Lung microvascular endothelial cell (primary cell): ENCODE results near the gene KATNAL1. TPM values are rescaled to one million over a fixed set of nuclear protein-coding genes. Genes with fewer than 3 reads are reported as not detected.

ENCODE experiments used
- DNase-seq, 2 donors: peaks; one replicate each; pipeline versions ENCODE4 v3.0.0 to v3.0.0-alpha.2; 2010; ENCODE audit warnings: low read depth in 2 of 2
- total RNA-seq: library from RNA; depleted of rRNA; stranded (reverse); fragments of >200 nt; gene quantifications from 2 replicates; pipeline ENCODE4 v1.2.1, GENCODE V29; 2014

KATNAL1 gene
- total RNA-seq, 1 donor from 2014 or later, result 12.1 TPM

- no peak for DNase-seq
Observed at GRCh38 chr13:30332456-30333143, 25.2 kb upstream of the KATNAL1 start.

DNA sequence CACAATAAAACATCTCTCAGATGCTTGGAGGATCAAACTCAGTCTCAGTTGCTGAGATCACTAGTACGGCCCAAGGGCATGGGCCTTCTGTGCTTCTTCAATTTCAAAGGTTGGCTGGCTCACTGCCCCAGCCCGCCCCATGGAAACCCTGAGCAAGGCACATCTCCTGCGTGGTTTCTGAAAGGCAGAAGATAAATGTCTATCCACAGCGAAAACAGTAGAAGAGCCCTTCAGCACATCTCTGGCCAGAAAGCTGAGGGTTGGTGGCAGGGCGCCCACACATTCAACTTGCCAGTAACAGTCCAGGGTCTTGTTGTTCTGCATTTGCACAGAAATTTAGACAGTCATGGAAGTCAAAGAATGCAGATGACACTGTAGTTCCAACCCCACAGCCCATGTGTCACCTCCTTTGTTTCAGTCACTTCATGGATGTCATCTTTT, 24.0 kb upstream of the KATNAL1 start:
- no peak for DNase-seq

- no peak for DNase-seq
Observed at GRCh38 chr13:30329009-30329585, 21.7 kb upstream of the KATNAL1 start.

DNA sequence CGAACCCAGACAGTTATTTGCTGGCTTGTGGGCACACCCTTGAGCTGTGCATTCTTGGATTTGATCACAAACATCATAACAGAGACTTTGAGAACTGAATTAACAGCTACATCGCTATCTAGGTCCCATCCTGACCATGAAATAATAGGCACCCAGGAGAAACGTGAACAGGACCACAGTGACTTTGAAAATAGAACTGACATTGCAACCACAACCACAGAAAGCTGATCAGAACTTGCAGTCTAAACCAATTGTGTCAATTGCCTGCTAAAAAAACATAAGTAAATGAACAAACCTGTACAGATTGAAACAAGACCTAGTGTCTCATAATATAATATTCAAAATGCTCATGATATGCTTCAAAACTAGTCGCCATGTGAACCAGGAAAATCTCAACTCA, 18.3 kb upstream of the KATNAL1 start:
- no peak for DNase-seq

- DNase-seq, result no peak
Observed at GRCh38 chr13:30323524-30323923, 16.2 kb upstream of the KATNAL1 start.

- DNase-seq, result no peak
Observed at GRCh38 chr13:30322428-30322827, 15.1 kb upstream of the KATNAL1 start.

DNA sequence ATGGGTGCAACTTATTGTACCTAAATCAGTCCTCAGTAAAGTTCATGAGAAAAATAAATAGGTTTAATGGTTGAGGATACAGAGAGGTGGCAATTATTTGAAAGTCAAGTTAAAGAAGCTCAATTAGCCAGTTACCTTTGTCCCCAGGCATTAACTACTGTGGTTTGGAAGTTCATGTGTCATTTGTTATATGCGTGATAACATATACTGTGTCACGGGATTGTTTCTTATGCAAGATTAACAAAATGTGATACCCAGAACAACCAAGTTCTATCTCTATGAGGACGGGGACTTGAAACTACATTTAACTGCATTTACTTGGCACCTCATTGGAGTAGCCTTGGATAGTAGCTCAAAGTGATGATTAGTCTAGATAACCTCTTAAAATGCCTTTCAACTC, 13.9 kb upstream of the KATNAL1 start:
- no peak for DNase-seq

GRCh38 chr13:30319655-30320054, 12.3 kb upstream of the KATNAL1 start:
- DNase-seq, result no peak

DNA sequence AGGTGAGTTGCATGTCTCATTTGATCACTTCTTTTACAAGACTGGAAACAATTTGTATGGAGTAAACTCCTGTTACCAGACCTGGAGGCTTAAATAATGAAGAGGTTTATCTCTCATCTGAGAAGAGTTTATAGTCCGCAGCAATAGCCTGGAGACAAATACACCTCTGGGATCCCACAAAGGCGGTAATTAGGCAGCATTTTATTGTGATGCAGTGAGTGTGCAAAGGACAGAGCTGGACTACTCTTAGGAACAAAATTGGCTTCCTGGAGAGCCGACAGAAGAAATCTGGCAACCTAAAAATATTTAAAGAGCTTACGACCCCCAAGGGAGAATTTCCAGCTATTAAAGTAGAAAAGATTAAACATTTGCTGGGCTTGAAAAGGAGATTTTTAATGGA, 11.8 kb upstream of the KATNAL1 start:
- DNase-seq, result no peak

GRCh38 chr13:30318026-30318425, 10.7 kb upstream of the KATNAL1 start:
- DNase-seq, result no peak

DNA sequence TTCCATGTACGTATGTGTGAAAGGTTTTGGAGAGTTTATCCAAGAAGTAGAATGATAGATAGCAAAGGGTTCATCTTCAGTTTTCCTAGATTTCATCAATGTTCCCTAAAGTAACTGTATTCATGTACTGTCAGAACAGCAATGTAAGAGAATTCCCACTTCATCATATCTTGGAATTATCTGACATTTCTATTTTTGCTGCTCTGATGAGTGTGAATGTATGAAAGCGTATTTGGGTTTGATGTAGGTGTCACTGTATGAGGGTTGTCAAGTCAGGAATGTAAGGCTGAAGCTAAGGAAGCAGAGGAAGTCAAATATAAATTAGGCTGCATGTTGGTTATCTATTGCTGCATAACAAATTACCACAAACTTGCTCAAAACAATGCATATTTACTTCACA, 7.2 kb upstream of the KATNAL1 start:
- no peak for DNase-seq

DNA sequence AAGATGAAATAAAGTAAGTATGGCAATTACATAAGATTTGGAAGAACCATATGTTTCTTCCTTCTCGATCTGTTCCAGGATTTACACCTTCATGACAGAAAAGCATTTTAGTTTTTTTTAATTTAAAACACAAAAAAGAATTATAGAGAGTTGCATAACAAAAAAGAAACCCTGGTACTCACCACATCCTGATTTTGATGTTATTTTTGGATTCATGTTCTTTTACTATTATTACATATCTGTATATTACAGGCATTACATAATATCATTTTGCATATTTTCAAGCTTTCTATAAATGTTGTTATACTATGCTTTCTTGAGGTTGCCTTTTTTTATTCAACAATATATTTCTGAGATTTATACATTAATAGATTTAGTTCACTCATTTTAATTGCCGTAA, 6.7 kb upstream of the KATNAL1 start:
- DNase-seq, result no peak

DNA sequence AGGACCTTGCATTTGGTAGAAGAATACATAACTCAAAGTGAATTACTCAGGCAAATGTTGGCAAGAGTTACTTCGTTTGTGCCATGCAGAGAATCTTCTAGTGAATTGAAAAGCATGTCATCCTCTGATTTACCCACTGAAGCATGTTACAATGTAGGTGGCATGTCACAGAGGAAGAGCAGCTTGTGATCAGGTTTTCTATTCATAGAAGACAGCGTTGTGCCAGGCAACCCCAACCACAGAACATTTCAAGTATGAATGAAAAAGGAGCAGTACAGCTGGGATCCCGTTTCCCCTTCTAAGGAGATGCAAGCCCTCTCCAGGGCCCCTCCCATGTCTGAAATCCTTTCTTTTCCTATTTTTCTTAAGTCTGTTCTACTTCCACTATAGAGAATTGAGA, 6.0 kb upstream of the KATNAL1 start:
- DNase-seq, result no peak

DNA sequence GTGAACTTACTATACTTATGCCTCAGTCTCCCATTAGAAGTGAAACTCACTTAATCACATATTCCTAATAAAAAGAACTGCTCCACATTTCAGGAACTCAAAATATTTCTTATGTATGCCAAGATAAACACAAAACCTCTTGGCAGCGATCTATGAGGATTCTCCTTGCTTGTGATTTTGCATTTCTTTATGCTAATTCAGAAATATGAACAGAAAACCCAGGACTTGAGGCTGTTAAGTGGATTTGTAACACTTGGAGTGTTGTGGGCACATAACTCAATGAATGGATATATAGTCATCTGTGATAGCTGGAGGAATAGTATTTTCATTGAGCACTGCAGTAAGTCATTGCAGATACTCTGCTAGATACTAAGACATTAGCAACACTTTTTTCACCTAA, 5.6 kb upstream of the KATNAL1 start:
- peak; percentile 27 to 37 for DNase-seq

DNA sequence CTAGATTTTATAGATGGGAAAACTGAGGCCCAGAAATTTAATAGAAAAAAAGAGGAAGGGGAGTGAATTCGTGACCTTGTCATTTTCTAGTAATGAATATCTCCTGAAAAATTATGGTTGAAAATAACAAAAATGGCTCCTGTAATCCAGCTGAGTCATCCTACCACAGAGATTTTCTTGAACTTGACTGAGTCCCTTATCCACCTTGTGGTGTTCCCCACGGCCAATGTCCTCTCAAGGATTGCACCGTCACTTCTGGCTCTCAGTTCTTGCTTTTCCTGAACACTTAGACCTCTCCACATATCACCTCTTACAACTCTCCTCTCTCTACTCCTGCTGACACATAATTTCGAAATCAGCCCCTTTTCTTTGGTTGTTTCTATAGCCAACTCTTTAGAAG, 1.2 kb upstream of the KATNAL1 start:
- peak in 1 of 2 donors; percentile 15 for DNase-seq

DNA sequence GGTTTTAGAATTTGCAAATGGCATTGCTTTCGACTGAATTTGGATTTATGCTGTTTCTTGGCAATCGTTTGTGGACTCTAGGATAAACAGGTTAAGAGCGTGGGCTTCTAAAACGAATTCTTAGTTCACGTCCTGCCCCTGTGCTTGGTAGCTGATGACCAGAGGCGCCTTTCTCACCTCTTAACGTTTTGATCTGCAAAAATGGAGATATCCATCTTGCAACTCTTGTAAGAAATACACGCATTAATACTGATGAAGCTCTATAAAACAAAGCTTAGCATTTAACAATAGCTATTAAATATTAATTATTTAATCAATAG, 580 bp upstream of the KATNAL1 start:
- no peak for DNase-seq

- peak; percentile 93 to 94 for DNase-seq
Observed at GRCh38 chr13:30306762-30307193, 573 bp downstream of the KATNAL1 start.

- DNase-seq, result no peak
Observed at GRCh38 chr13:30305456-30305970, 1.8 kb downstream of the KATNAL1 start.

DNA sequence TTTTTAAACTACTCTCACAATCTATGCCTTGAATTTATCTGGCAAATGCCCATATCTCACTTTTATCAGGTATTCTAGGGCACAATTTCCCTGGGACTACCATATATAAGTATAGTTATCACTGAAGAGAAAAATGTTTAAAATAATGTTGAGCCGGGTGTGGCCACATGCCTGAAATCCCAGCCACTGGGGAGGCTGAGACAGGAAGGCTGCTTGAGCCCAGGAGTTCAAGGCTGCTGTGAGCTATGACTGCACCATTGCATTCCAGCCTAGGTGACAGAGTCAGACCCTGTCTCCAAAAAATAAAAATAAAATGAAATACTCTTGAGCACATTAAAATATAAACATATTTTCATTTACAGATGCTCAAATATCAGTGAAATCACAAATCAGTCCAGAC, 4.1 kb downstream of the KATNAL1 start:
- no peak for DNase-seq

DNA sequence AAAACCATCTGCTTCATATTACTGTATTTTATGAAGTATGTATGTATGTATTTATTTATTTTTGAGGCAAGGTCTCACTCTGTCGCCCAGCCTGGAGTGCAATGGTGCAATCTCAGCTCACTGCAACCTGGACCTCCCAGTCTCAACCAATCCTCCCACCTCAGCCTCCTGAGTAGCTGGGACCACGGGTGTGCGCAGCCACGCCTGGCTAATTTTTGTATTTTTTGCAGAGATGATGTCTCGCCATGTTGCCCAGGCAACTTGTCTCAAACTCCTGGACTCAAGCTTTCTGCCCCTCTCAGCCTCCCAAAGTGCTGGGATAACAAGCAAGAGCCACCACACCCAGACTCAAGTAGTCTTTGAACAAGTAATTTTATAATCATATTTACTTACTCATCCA, 5.5 kb downstream of the KATNAL1 start:
- no peak for DNase-seq

DNA sequence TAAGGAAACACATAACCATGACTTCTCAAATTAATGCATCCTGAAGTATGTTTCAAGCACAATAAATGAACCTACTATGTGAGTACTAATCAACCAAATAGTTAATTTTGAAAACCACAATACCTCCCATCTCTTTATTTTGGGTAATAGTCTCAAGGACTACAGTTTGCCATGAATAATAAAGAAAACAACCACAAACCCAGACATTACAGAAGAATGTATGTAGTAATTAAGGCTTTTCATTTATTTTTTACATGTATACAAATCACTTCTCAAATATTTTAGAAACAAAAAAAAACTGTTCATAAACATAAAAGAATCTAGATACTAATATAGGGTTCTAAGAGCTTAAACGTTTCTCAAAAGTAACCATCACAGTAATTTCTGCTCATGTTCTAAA, 6.8 kb downstream of the KATNAL1 start:
- DNase-seq, result no peak

DNA sequence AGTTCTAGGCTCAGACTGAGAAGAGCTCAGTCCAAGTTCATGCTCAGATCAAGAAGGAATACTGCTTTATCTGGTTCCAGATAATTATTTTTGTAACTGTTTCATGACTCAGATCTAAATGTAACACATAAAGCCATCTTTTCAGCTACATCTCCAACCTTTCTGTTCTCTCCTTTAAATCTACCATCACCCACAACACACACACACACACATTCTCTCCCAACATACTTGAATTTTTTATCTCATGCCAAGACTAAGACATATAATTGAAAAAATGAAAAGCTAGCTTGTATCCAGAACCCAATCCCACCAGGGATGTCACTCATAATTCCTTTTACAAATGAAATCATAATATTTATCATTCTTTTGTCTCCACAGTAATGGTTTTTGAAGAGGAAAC, 7.6 kb downstream of the KATNAL1 start:
- no peak for DNase-seq

- no peak for DNase-seq
Observed at GRCh38 chr13:30295116-30295515, 12.2 kb downstream of the KATNAL1 start.

DNA sequence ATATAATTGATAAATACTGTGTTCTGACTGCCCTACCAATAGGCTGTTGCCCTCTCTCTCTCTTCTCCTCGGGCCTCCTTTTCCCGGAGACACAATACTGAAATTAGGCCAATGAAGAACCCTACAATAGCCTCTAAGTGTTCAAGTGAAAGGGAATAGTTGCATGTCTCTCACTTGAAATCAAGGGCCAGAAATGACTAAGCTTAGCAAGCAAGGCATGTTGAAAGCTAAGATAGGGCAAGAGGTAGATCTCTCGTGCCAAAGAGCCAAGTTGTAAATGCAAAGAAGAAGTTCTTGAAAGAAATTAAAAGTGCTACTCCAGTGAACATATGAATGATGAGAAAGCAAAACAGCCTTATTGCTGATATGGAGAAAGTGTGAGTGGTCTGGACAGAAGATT, 13.3 kb downstream of the KATNAL1 start:
- no peak for DNase-seq
